HG03520 (cell line): ENCODE results near the gene PLD5.
A peak's percentile ranks its signal among the peaks of the same experiment; 100 is the strongest.
"Not testable (repeated sequence)": the region's sequence is repeated elsewhere in the genome, so short reads cannot be mapped to it uniquely, and the experiment has no call there.

ENCODE experiments used
- ATAC-seq: cut with Tn5 transposase; IDR thresholded peaks from one replicate; pipeline ENCODE4 v1.9.1; 2021; ENCODE audit warnings: mild to moderate bottlenecking, moderate library complexity; ENCODE audit not compliant: unreplicated experiment

Gene PLD5

DNA sequence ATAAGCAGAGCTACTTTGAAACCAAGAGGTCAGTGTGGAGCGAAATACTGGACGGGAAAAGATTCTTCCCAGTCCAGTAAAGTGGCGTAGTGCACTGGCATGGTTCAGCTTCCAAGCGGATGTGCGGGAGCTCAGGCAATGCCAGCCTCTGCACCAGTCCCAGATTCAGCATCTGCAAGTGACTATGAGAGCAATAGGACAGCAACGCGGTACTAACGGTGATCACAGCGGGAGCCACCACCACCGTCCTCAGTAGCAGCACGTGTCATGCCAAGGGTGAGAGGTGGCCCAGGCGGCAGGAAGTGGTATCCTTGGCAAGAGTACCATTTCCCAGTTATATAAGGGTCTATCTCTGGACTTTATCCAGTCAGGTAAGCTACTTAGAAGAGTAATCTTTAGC, 17.8 kb downstream of the PLD5 start:
- no peak for ATAC-seq

DNA sequence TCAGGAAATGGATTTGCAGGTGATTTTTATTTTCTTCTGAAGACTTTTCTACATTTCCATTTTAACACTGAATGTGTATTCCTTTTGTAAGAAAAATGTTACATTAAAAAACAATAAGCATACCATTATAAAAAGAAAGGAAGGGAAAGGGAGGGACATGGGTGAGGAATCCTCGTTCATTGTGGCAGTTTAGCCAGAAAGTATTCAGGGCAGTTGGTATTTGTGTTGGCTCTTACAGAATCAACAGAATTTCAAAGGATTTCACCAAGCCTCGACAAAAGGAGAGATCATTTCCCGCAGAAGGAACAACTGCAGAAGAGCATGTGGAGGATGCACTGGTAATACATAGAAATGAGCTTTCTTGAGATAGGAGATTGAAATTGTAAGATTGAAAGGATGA, 35.0 kb downstream of the PLD5 start:
- no peak for ATAC-seq

DNA sequence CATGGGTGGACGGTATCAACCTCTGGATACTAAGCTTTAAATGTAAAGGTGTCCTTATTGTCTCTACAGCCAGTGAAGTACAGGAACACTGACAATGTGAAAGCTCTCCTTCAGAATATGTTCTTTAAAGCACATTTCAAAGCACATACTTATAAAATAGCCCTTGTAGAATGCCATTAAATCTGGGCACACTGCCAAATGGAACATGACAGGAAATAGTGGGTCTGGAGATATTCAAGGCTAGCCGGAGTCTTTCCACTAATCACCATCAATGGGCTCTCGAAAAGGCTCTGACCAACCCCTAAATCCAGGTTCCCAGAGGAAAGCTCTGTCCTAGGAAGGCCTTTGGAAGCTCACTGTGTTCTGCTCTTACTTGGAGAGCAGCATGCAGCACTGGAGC, 46.6 kb downstream of the PLD5 start:
- ATAC-seq: no peak

DNA sequence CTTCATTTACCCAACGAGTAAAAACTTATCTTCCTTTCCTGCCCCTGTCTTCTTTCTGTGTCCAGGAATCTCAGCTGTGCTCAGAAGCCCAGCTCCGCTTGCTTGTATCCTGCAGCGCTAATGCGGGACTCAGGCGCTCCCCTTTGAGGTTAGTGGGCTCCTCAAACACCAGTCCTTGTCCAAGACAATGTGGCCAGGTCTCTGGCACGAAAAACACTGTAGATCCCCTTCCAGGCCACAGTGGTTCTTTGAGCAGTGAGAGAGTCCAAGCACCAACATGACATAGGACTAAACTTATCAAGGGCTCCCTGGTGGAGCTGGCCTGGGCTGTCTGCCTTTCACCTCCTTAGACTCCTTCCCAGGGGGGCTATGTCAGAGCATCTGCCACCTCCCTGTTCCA, 53.7 kb downstream of the PLD5 start:
- ATAC-seq: no peak

DNA sequence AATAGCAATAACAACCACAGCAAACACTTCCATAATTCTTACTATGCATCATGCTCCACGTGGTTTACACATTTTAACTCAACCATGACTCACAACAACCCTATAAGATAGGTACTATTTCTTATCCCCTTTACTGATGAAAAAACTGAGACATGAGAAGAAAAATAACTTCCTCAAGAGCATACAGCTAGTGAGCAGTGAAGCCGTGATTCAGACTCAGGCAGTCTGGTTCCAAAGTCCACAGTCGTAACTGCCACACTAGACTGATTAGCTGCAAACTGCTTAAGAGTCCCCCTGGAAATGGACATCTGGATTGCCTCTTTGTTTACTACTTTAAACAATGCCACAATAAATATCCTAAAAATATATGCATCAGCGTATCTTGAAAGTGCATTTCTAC, 55.7 kb downstream of the PLD5 start:
- ATAC-seq: no peak

DNA sequence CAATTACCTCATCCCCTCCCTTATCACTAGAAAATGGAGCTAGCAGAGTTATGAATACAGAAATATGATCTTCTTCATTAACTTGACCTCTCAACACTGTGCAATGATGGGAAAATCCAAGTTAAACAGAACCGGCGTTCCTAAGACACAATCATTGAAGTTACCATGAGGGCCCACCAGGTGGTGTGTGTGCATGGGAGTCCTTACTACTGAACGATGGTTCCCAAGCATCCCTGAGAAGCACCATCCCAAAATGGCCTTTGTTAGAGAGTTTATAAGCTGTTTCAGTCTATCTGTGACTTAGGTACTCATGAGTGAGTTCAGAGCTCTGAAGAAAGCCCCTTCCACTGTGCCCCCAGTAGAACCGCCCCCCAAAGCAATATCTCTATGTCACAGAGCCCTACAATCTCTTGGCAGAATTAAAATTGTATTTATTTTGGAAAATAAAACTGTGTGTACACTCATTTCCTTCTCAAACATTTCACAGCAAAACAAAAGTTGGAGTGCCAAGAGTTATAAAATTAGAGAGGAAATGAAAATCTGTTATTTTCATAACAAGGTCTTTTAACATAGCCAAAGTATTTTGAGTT, 56.8 kb downstream of the PLD5 start:
- ATAC-seq: peak; percentile 93

DNA sequence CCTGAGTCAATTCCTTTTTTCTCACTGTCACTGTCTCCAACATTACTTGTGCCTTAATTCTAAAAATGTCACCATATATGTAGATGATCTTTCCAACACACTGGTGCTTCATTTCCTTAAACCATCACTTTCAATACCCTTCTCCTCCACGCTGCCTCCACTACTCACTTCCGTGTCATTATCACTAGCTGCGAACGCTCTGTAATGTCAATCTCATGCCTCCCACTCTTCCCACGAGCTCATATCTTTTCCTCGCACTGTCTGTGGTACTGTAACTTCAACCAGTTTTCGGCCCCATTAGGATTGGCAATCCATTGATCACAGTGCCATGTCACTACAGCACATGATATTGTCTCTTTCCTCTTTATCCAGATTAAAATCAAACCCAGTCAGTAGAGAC, 61.6 kb downstream of the PLD5 start:
- no peak for ATAC-seq

DNA sequence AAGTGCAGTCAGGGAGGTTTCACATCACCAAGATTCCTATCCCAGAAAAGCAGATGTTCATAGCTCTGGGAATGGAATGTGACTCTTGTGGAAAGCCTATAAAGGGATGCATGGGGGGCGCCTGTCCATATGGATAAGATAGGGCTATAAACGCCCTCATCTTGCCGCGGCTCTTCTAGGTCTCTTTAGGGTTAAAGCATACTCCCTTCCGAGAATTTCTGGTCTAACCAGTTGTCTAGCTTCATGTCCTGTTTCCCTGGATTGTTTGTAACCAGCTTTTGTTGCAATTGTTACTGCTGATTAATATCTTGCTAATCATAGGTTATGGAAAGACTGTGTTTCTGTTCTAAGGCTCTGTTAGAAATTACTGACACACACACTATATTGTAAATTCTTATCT, 64.8 kb downstream of the PLD5 start:
- not testable (repeated sequence) for ATAC-seq

DNA sequence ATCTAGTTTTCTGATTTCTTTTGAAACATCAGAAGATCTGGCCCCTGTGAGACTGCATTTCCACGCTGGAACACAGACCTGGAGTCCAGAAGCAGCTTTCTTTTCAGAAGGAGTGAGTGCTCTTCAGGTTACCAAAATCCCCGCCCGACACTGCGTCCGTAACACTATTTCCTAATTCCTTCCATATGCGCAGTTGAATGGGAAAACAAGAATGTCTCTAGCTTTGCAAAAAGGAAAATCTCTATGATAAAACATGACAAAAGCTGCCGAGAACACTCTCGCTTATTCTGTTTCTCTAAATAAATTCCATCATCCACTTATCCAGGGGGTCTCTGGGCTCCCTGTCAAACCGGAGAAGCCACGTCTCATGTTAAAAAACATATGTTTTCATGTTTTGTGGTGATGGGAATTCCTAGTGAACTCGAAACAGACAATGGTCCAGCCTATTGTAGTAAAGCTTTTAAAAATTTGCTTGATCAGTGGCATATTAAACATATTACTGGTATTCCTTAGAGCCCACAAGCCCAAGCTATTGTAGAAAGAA, 67.7 kb downstream of the PLD5 start:
- no peak for ATAC-seq

DNA sequence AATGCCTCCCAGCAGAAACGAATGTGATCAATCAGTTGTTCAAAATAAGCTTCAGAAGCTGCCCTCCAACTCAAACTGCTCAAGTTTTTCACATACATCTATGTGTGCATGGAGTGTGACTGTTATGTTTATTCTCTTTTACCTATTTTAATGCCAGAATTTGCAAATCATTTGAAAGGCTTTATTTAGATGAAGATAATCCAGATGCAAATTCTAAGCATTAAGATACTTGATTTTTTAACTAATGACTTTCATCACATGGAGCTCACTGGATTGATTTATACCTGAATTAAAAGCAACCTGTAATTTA, 69.5 kb downstream of the PLD5 start:
- ATAC-seq: no peak

DNA sequence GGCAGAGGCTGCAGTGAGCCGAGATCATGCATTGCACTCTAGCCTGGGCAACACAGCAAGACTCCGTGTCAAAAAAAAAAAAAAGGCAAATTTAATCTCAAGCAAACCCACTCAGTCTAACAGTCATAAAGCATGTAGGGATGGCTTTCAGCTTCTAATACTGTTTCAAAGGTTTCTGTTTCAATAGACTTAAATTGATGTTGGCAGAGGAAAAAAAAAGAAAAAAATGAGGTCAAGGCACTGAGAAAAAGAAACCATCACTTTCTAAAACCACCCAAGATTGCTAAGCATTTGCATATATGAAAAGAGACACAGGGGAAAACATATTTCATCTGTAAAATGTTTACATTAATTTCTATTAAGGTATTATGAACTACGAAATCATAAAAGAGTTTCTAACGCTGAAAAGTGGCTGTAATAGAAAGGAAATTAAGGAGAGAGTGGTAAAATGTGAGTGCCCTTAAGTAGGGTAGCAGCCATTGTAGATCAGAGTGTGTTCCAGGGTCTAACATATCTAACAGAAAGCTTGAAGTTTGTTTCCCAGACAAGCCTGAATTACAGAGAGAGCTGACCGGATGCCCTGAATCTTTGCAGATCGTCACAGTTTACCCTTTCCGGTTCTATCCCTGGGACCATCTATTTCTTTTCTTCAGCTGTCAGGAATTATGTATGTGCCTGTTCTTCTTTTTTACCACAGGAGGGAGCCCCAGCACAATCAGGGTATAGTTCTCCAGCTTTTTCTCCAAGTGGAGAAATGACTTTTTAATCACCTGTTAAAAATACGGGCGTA, 70.0 kb downstream of the PLD5 start:
- no peak for ATAC-seq

DNA sequence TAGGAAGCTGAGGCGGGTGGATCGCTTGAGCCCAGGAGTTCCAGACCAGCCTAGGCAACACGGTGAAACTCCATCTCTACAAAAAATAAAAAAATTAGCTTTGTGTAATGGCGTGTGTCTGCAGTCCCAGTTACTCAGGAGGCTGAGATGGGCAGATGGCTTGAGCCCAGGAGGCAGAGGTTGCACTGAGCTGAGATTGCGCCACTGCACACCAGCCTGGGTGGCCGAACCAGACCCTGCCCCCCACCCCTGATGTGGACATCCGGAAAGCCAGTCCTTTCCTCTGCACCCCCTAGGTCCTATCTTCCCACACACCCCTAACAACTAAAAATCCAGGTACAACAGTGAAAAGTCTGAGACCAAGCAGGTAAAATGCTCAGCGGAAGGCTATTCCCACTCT, 71.9 kb downstream of the PLD5 start:
- ATAC-seq: no peak

DNA sequence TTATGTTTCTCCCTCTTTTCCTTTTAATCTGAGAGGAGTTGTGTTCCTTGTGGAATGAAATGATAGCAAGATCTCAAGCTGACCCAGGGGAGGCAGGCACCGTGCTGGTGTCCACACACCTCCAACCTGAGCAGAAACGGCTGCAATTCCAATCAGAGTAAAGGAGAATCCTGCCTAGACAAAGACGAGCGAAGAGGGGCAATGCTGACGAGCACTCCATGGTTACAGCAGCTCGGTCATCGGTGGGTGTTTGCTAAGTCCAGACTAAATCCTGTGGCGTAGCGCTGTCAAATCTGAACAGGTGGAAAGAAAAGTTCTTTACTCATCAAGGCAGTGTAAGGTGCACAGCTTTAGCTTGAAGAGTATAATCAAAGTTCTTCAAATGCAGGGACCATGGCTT, 74.8 kb downstream of the PLD5 start:
- ATAC-seq: no peak

DNA sequence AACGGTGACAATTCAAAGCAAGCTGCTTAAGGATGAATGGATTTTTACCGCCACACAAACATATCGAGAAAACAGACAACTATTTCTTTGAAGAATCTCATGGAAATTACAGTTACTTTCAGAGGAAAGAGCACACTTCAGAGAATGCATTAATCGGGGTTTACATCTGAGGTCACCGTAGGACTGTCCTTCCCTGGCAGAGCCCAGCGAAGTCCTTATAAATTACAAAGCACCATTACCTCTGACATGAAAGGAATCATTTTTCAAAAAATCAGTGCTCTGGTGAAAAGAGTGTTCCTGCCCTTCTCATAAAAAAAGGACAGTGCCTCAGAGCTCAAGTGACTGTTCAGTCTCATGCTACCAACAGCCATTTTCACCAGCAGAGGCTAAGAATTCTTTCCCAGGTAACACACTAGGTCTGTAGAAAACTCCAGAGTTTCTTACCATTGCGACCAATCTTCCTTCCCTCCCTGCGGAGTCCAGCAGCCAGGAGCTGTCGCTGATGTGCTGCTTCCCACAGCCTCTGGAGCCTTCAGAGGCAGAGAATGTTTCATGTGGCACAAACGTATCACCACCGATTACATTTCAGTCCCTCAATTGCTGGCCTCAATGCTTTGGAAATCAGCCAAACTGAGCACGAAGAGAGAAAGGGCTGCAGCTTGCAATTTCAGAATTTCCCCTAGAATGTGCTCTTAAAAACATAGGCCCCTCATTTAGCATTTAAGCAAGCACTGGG, 75.4 kb downstream of the PLD5 start:
- ATAC-seq: no peak

DNA sequence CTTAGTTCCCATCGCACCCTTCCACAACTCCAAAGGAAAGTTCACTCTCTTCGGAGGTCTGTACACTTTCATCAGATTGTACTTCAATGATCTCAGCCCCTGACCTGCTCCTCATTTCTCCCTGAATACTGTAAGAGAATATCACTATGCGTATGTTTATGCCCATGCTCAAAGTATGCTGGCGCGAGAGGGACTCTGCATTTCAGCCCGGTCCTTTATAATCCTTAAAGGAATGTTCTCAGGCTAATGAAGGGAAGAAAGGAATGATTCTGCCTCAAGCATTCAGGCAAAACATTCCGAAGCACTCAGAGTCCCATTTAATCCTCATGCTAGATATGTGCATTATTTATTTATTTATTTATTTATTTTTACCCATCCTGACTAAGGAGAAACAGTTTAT, 76.8 kb downstream of the PLD5 start:
- no peak for ATAC-seq

DNA sequence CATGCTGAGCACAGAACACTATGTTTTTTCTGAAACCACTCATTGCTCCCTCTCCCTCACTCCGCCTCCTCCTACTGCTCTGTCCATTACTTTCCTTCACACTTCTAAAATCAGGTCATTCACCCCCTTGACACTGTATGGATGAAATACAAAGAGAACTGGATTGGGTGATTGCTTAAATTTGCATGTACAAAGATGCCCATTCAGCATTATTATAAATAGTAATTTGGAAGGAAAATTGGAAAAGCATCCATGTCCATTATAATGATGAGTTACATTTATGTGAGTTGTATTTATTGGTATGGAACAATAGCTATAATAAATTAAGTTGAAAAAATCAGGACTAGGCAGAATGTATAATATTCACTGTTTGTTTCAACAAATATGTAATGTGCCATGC, 83.7 kb downstream of the PLD5 start:
- ATAC-seq: no peak

DNA sequence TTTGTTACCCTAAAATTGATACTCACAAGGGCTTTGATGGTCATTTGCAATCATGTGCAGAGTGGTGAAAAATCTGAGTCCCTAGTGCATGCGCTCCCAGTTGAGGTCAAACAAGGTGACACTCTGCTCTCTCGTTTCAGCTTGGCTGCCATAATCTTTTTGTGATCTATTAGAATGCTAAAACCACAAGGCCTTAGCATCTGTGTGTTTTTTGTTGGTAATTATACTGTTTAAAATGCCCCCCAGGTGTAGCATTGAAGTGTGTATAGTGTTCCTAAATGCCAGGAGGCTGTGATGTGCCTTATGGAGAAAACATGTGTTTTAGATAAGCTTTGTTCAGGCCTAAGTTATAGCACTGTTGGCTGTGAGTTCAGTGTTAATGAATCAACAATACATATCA, 89.3 kb downstream of the PLD5 start:
- no peak for ATAC-seq

DNA sequence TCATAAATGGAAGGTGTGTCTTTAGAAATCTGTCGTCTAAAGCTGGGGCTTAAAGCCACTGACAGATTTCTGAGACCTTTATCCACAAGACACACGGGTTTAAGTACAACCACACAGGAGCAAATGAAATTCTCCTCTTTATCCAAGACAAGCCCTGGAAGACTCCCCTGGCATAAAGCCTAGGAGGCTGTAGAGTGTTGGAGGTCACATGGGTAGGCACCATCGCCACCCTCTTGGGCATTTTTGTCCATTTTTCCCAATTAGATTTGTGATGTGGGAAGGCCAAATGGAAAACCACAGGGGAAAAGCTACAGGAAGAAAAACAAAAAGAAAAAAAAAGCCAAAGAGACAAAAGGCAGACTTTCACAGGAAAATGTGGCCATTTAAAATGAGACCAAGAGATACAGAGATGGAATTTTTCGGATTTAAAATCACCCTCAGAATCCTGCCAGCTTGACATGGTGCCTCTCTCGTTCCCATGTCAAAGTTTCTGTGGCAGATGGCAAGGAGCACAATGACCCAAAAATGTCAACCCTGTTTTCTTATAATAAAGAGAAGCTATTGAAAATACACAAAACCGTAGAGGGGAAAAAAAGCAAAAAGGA, 91.9 kb downstream of the PLD5 start:
- ATAC-seq: no peak

DNA sequence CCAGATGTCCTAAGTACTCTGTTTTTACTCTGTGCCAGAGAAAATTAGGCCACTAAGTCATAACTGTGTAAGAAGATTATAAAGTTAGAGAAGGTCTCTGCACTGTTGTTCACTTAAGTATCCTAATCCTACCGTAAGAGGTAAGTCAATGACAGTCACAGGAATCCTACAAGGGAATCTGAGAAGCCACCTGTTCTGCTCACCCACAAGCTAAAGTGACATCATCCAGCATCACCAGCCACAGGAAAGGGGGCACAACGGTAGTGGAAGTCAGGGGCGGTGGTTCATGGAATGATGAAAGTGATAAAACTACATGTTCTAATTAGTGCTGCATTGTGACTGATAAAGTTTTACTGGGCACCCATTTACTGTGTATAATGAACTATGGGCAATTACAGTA, 92.7 kb downstream of the PLD5 start:
- ATAC-seq: no peak

DNA sequence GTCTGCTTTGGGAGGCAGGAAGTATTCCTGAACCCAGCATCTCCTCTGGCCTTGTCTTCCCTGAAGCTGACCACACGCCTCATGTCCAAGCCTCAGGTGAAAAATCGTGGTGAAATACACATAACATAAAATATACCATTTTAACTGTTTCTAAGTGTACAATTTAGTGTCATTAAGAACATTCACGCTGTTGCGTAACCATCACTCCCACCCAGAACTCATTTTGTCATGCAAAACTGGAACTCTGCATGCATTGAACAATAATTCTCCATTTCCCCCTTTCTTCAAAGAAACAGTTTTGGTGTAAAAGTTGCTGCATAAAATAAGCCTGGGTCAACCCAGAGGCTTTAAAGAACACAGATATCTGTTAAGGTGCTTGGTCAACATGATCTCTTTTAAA, 93.5 kb downstream of the PLD5 start:
- ATAC-seq: no peak

DNA sequence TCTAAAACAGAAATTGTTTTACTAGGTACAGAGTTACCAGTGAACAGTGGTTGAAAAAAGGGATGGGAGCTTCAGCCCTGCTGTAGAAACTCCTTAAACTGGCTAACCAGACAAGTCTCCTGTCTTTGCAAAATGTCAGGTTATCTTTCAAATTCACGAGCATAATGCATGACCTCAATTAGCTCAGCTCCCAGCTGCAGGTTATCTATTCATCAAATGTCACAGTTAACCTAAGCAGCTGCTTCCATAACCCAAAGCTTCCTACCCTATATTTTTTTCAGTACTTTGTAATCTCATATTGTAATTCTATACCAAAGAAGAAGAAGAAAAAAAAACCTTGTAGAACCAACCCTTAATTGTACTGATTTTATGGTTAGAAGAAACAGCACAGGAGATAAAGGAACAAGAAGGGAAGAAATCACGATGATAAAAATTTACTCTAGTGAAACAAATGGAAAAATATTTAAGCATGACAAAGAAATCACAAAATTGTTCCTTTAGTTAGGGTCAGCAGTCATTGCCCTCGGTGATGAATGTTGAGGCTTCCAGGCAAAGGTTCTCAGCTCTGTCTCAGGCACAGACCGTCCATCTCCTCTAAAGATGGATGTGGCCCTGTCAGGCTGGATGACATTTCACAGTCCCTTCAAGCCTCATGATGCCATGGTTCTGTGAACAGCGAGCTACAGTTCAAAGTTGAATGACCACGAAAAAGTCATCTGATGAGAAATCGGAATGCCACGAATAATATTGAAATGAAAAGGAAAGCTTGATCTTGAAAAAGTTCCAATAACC, 95.9 kb downstream of the PLD5 start:
- no peak for ATAC-seq
